ENCODE results near the gene HOXC9.

Gene HOXC9

GRCh38 chr12:53976172-53976822 lies 23.7 kb upstream of the HOXC9 start:
- no peak for DNase-seq (ENCODE audit: low spot score)

DNA sequence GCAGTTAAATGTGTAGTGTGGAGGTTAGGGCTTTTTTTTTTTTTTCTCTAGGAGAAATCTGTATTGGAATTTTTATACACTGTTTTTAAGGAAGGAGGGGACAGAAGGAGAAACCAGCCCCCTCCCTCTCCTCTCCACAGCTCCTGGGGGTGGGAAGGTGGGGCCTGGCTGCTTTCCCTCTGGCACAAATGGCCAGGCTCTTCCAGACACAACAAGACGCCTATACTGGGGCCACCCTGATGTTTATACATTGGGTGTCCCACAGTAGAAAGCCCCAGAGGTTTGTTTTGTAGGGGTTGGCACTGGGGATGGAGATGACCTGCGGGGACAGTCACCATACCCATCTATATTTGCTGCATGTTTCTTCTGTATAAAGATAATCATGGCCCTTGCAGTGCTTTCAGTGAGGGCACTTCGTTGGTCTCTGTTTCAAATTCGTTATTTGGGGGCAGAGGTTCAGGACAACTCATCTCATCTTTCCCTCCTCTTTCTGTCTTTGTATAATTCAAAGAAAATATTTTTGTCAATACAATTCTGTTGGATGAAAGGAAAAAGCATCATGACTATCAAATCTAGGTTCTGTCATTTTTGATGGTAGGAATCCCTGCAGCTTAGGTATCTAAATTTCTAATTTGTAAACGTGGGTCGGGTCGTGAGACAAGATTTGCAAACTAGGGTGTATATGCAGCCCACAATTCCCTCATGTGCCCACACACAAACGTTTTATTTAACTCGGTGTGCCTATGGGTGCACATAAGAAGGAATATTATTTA lies 23.0 kb upstream of the HOXC9 start:
- DNase-seq (ENCODE audit: low spot score), result no peak

DNA sequence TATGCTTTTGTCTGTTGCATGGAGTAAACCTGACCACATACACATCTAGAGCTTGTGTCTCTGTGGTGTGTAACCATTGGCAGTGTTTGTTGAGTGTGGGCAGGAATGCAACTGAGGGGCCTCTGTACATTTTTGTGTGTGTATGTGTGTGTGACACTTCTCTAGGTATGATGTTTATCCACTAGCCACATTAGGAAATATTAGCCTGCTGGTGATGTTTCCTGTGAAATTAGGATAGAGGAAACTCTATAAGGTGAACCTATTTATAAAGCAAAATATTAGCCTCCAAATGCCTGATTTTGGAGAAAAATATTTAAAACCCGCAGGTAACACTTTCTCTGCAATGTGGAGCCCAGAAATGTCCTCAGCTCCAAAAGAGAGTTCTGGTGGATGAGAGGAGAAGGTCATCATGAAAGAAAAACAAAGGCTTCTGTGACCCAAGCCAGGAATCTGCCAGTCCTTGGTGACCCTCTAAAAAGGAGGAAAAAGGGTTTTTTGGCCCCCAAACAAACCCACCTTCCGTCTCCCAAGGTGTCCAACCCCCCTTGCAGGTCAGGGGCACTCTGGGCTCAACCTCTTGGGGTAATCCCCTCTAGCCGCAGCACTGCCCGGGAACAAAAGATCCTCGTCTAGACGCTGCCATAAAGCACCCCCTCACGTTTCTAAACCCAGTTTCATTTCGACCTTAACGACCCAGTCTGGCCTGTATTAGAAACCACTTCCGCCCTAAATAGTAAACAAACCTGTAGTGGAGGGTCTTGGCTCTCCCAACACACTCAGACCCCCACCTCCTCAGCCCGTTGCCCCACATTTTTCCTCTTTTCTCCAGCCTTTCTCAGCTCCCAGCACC lies 22.1 kb upstream of the HOXC9 start:
- no peak for DNase-seq (ENCODE audit: low spot score)

DNA sequence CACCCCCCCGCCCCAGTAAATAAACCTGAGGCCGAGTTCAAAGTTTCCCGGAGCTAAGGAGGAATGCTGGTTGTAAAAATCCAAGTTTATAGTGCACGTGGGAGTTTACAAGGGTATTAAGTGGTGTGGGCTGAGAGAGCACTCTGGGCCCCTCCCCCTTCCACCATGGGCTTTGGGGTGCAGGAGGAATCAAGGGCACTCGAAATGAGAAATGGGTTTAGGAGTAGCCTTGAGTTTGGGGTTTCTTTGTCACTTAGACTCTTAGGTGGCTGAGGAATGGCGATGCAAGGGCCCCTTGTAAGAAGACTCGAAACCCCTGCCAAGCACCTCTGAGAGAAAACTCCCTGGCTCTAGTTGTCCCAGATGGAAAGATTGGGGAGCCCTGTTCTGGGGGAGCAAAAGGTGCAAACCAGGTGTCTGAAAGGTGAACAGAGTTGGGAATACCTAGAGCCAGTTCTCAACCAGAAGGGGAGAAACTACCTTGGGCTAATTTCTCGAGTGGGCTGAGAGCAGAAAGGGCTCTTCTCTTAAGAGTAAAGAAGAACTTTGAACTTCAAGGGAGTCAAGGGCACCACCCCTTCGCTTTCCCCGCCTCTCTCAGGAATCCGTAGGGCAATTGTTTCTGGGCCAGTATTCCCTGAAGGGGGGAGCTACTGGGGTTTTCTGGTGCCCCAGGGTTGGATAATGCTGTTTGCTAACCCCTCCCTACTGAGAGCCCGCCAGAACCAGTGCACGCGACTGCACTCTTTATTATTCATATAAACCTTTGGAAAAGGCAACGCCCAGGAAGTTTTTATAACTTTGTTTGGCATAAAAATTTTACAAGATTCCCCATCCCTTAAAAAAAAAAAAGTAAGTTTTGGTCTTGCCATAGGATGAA lies 21.2 kb upstream of the HOXC9 start:
- DNase-seq (ENCODE audit: low spot score), result no peak

- DNase-seq (ENCODE audit: low spot score), result no peak
These were observed 19.7 kb upstream of the HOXC9 start for GRCh38 chr12:53980104-53980801.

GRCh38 chr12:53980802-53981496 lies 19.0 kb upstream of the HOXC9 start:
- no peak for DNase-seq (ENCODE audit: low spot score)

DNA sequence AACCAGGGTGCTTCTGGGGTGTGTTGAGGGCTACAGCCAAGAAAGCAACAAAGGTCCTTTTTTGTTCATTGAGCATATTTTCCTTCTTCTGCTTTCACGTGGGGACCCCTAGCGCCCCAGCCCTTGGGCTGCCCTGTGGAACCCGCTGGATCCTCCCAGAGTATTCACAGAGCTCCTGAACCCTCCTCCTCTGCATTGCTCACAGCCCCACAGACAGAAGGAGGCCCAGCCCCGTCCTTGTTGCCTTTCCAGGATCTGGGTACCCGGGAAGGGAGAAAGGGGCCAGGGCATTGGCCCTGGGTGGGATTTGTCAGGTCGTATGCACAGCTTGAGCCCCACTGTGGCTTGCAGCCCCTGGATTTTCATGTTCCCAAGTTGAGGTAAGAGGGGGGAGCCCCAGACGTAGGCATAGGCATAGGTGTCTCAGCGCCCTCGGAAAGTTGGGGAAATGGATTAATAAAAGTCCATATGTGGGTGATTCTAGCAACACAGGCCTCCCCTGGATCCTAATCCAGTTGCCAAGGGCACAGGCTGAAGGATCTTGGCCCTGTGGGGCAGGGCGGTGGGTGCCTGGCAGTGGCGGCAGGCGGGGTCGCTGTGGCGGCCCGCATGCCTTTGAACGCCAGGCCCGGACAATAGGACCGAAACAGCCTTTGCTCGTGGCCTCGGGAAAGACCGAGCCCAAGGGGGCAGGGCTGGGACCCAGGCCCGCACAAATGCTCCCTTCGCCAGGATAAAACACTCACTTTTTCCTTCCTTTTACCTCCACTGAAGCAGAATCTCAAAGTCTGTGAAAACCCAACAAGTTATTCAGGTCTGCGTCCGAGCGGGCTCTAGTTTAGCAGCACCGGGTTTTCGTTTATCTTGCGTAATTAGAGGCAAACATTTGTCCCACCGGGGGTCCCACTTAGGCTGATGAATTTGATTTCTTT lies 18.1 kb upstream of the HOXC9 start:
- no peak for DNase-seq (ENCODE audit: low spot score)

DNA sequence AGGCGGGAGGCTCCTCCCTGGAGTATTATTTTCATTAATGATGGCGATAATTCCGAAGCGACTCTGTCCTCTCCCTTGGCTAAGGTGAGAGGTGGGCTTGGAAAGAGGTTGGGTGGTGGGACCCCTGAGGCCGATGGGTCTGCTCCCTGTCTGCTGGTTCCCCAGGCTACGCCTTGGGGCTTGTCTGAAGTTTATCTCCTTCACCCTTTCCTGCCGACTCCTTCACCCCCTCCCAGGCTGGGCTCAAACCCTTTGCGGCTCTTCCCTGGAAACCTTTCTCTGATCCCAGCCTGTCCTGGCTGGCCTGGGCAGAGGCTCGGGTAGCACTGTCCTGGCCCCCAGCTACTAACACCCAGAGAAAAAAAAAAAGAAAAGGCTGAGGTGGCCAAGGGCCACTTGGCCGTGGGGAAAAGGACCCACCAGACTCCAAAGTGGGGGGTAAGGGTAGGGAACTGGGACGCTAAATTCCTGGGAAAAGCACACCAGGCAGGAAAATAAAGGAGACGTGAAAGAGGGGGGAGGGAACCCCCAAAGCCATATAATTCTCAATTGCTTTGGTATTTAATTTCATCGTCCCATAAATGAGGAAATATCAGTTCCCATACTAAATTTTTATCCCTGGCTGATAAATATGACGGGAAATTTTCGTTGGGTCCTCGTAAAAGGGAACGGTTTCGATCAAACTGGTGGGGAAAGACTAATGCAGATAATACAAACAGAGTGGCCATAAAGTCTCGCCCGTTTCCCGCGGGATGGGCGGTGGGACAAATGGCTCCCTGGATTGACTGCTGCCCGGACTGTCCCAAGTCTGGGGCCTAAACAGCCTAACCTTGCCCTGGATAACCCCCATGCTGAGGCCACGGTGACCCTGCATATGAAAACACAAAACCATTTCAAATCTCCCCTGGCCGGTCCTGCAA lies 17.1 kb upstream of the HOXC9 start:
- DNase-seq (ENCODE audit: low spot score), result no peak

DNA sequence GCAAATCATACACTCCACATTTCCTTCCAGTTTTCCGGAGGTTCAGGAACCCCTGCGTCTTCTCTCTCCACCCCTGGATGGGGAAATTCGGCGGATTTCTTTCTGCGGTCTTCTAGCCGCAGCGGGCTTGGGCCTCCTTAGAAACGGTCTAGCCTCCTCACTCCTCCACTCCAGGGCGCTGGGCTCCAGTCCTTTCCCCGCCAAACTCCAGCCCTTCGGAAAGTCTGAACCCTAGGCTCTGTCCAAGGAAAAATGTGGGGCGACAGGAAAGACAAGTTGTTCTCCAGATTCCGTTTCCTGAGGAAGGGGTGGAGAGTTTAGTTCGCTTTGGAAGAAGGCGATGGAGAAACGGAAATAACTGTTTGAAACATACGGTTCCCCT lies 16.4 kb upstream of the HOXC9 start:
- DNase-seq (ENCODE audit: low spot score), result no peak

- DNase-seq (ENCODE audit: low spot score), result no peak
These were observed 15.9 kb upstream of the HOXC9 start for GRCh38 chr12:53983950-53984572.

- DNase-seq (ENCODE audit: low spot score), result peak; percentile 68
These were observed 14.9 kb upstream of the HOXC9 start, which contains the start of gene HOXC10 for GRCh38 chr12:53984901-53985691. Gene HOXC10 (plus strand): TSS chr12:53985146. CDS start chr12:53985260, 114 bp downstream.

GRCh38 chr12:53985692-53985993 lies 14.3 kb upstream of the HOXC9 start:
- no peak for DNase-seq (ENCODE audit: low spot score)

- DNase-seq (ENCODE audit: low spot score), result no peak
These were observed 13.8 kb upstream of the HOXC9 start for GRCh38 chr12:53985994-53986685.

DNA sequence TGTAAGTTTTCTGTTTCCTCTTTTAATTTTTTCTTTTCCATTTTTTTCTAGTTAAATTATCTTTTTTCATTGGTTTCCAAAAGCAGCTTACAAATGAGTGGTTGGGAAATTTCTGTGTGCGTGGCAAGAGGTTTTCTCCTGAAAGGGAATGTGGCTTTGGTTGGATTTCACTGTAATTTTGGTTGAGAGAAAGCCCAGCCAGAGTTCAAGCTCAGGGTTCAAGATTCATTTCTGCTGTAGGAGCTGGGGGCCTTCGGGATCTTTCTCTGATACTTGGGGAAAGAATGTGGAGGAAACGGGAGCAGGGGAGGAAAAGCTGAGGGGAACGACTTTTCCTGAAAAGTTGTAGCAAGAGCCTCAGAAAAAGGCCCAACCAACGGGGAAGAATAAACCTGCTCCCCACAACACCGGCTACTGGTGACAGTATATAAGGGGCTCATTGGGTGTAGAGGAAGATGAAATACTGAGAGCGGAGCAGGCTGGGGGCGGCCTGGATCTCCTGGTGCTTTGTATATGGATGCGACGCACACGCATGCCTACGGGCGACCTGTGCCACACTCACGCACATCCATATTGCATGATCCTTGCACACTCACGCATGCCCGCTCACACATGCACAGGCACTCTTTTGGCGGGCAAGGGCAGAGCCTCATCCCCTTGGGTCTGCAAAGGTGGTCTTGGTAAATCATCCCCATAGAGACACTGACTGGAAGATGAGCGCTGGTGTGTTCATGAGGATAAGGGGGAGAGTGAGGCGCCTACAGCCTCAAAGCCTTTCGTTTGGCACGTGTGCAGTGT lies 13.1 kb upstream of the HOXC9 start:
- no peak for DNase-seq (ENCODE audit: low spot score)

DNA sequence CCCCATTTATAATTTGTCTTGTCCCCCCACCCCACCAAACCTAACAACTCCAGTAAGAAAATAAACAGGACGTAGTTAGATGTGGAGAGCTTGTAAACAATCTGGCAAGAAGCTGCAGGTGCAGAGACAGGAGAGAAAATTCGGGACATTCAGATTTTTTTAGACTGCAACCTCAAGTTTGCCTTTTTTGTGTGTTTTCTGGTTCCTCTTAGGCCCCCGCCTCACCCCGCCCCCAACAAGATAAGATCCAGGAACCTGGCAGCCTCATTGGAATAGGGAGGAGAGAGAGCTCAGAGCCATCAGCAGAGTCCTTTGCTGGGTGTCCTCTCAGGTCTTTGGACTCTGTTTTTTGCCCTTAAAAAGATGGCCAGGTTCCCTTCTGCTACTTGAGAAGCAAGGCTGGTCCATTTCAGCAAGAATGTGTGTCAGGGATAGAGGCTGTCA lies 12.2 kb upstream of the HOXC9 start:
- no peak for DNase-seq (ENCODE audit: low spot score)
